CD4-positive, alpha-beta memory T cell (primary cell): ENCODE results near the gene FKBP4. TPM values are rescaled to one million over a fixed set of nuclear protein-coding genes. Genes with fewer than 3 reads are reported as not detected.
A peak's percentile ranks its signal among the peaks of the same experiment; 100 is the strongest.

Source experiments
- CTCF ChIA-PET: fragments of 350-600 bp; sonication (Branson Sonifier 250); formaldehyde crosslinking; loops from one replicate; lab custom pipeline; 2021; ENCODE audit warnings: inconsistent platforms; ENCODE audit not compliant: partially characterized antibody; lab: Charles Lee
- POLR2A ChIA-PET: fragments of 350-600 bp; sonication (Branson Sonifier 250); formaldehyde crosslinking; loops from one replicate; lab custom pipeline; 2021; ENCODE audit not compliant: partially characterized antibody; lab: Charles Lee
- DNase-seq, 5 donors: peaks; one replicate each; pipeline versions ENCODE4 v3.0.0 to v3.0.0-alpha.2; 2020 to 2022; ENCODE audit warnings: mixed read lengths in 1 of 5
- H3K27ac ChIP-seq: one replicate; pipeline ENCODE4 v1.7.0; 2013; ENCODE audit warnings: low read depth, low read length
- H3K27me3 ChIP-seq: 2 replicates; pipeline ENCODE4 v1.7.0; 2013; ENCODE audit warnings: mild to moderate bottlenecking, low read length, moderate library complexity; ENCODE audit not compliant: insufficient read depth
- H3K36me3 ChIP-seq: 2 replicates; pipeline ENCODE4 v1.7.0; 2013; ENCODE audit warnings: mild to moderate bottlenecking, low read length, moderate library complexity; ENCODE audit not compliant: insufficient read depth
- H3K4me1 ChIP-seq: 2 replicates; pipeline ENCODE4 v1.7.0; 2013; ENCODE audit warnings: mild to moderate bottlenecking, low read length, moderate library complexity; ENCODE audit not compliant: insufficient read depth
- H3K4me3 ChIP-seq, 2 donors: one replicate each; pipeline ENCODE4 v1.7.0; 2013; ENCODE audit warnings: low read length in 2 of 2, mild to moderate bottlenecking in 1 of 2
- H3K9me3 ChIP-seq, 2 donors: one replicate each; pipeline ENCODE4 v1.7.0; 2013; ENCODE audit warnings: low read length in 2 of 2, control low read depth in 1 of 2; ENCODE audit not compliant: control insufficient read depth in 1 of 2
- H3K27ac Mint-ChIP-seq, 7 donors: one replicate each; pipeline ENCODE4 v1.8.0; 2020 to 2021; ENCODE audit warnings: mixed read lengths in 7 of 7, mild to moderate bottlenecking in 6 of 7, inconsistent platforms in 3 of 7, moderate library complexity in 3 of 7
- H3K27me3 Mint-ChIP-seq, 2 donors: one replicate each; pipeline ENCODE4 v1.8.0; 2020 to 2021; ENCODE audit warnings: mixed read lengths in 2 of 2
- H3K36me3 Mint-ChIP-seq, 2 donors: one replicate each; pipeline ENCODE4 v1.8.0; 2020 to 2021; ENCODE audit warnings: mixed read lengths in 2 of 2, inconsistent platforms in 1 of 2, mild to moderate bottlenecking in 1 of 2
- H3K4me1 Mint-ChIP-seq, 4 donors: one replicate each; pipeline ENCODE4 v1.8.0; 2020 to 2021; ENCODE audit warnings: mixed read lengths in 4 of 4, mild to moderate bottlenecking in 1 of 4
- H3K4me3 Mint-ChIP-seq, 8 donors: one replicate each; pipeline ENCODE4 v1.8.0; 2020 to 2021; ENCODE audit warnings: mixed read lengths in 8 of 8, mild to moderate bottlenecking in 7 of 8, moderate library complexity in 6 of 8, inconsistent platforms in 3 of 8
- H3K9me3 Mint-ChIP-seq, 8 donors: one replicate each; pipeline ENCODE4 v1.8.0; 2020 to 2021; ENCODE audit warnings: mixed read lengths in 8 of 8, mild to moderate bottlenecking in 5 of 8, inconsistent platforms in 3 of 8, moderate library complexity in 1 of 8
- intact Hi-C: fragments of 100-400 bp; cut with micrococcal nuclease; formaldehyde crosslinking; loops from one replicate; pipeline ENCODE4 v1.15.1; 2023
- polyA plus RNA-seq, 2 donors: library from polyadenylated mRNA; unstranded; fragments of 300-500 nt; fragmentation: Illumina TruSeq; gene quantifications; one replicate each; pipeline ENCODE4 v1.2.3, GENCODE V29; 2021
- total RNA-seq, 2 experiments: library from RNA; stranded (reverse); gene quantifications; one replicate each; pipeline ENCODE4 v1.2.3, GENCODE V29; 2021

The FKBP4 gene
- total and polyA plus RNA-seq, 4 experiments from 2014 or later, result 24.9 to 53.3 (median 43.1) TPM

DNA sequence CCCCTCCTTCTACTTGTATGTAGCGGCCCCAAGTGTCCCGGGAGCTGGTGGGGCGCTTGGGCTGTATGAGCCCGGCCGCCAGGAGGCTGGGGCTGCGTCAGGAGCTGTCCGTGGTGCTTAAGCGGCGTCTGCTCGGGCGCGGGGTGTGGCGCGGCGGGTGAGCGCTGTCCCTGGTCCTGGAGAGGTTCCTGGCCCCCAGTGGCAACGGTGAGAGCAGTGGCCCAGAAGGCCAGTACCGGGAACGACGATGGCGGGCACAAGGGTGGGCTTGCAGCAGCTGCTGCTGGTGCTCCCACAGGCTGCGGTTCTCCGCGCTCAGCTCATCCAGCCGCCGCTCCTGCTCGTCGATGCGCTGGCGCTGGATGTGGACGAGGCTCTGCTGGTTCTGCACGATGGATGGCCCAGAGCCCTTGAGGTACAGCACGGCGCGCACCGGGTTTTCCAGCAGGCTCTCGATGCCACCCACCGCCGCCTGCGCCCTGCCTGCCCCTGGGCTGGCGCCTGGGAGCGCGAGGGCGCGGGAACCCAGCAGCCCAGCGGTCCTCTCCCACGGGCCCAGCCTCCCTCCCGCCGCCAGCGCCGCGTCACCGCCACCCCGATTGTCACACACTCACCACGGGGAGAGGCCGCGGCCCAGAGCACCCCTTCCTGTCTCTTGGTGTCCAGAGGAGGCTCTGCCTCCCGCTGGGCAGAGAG, 41.9 kb upstream of the FKBP4 start:
- H3K27ac ChIP-seq, result no peak overlapping the region
- ChIA-PET POLR2A (interaction anchor here (0.6 kb wide), 1 partner anchor 62 kb away, joined by 3 read pairs; no protein-coding TSS in a partner anchor), CTCF (no interaction called here)
- Mint-ChIP-seq H3K4me1 (peaks cover 0 to 7% (median under 1%) of the 10 kb centered on the region in 4 donors), H3K4me3 (no peak overlapping the region), H3K27me3 (peaks cover 24 to 36% of the 10 kb centered on the region in 2 donors), H3K9me3 (peaks cover 0 to 13% (median under 1%) of the 10 kb centered on the region in 8 donors), H3K36me3 (peaks cover 0 to 4% of the 10 kb centered on the region in 2 donors), H3K27ac (peak overlapping the region in 1 of 7 donors; percentile 1)
- intact Hi-C loops, result loop anchor here (1.0 kb wide), 1 partner anchor 62 kb away; no protein-coding TSS in a partner anchor
- H3K27me3 ChIP-seq, result no peaks in the 10 kb centered on the region
- H3K9me3 ChIP-seq, result no peaks in the 10 kb centered on the region
- H3K4me1 ChIP-seq, result no peaks in the 10 kb centered on the region
- no peak overlapping the region for H3K4me3 ChIP-seq
- no peaks in the 10 kb centered on the region for H3K36me3 ChIP-seq
- peak; percentile 71 to 74 (median 72) for DNase-seq

DNA sequence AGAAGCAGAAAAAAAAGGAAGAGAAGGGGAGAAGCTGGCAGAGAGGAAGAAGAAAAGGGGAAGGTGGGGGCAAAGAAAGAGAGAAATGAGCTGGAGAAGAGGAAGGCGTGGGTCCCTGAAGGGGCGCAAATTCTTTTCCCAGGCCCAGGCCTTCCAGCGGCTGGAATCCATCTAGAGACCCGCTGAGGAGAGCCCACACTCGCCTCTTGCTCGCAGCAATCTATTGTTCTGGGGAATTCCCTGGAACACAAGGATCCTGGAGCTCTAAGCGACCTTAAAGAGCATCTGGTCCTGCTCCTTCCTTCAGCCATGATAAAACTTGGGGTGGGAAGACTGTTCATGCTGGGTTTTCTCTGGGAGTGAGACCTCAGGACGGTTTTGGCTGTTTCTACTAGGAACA, 41.2 kb upstream of the FKBP4 start:
- no peaks in the 10 kb centered on the region for H3K36me3 ChIP-seq

DNA sequence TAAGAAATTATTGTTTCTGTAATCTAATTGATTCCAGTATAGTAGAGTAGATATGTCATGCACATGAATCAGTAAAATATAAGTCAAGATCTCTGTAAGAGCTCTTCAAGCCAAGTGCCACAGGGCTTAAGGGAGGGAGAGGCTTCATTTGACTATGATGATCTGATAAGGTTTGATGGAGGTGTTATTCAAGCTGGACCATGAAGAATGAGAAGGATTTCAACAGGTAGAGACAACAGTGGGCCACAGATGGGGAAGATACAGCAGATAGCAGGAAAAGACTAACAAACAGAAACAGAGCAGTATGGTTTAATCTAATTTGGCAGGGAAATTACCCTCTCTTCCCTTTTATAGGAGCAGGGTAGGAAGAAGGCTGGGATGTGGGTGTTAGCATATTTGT, 40.6 kb upstream of the FKBP4 start:
- H3K27me3 ChIP-seq, result no peaks in the 10 kb centered on the region
- intact Hi-C loops, result no loop called here
- H3K36me3 ChIP-seq, result no peaks in the 10 kb centered on the region
- peaks cover 0 to 7% (median under 1%) of the 10 kb centered on the region in 4 donors for H3K4me1 Mint-ChIP-seq
- ChIA-PET POLR2A (no interaction called here), CTCF (no interaction called here)
- H3K4me1 ChIP-seq, result no peaks in the 10 kb centered on the region
- H3K4me3 ChIP-seq, result no peak overlapping the region
- H3K36me3 Mint-ChIP-seq, result peaks cover 0 to 13% of the 10 kb centered on the region in 2 donors
- H3K4me3 Mint-ChIP-seq, result no peak overlapping the region
- peaks cover 22 to 40% of the 10 kb centered on the region in 2 donors for H3K27me3 Mint-ChIP-seq
- H3K27ac Mint-ChIP-seq, result no peak overlapping the region
- H3K27ac ChIP-seq, result no peak overlapping the region
- no peaks in the 10 kb centered on the region for H3K9me3 ChIP-seq
- DNase-seq, result no peak
- peaks cover 0 to 13% (median 2%) of the 10 kb centered on the region in 8 donors for H3K9me3 Mint-ChIP-seq

More for the DNA sequence above, 41.2 kb upstream of the FKBP4 start:
- Mint-ChIP-seq H3K4me3 (no peak overlapping the region), H3K27me3 (peaks cover 22 to 38% of the 10 kb centered on the region in 2 donors), H3K9me3 (peaks cover 0 to 13% (median 2%) of the 10 kb centered on the region in 8 donors), H3K4me1 (peaks cover 0 to 7% (median under 1%) of the 10 kb centered on the region in 4 donors), H3K27ac (peak overlapping the region in 1 of 7 donors; percentile 42), H3K36me3 (peaks cover 0 to 8% of the 10 kb centered on the region in 2 donors)
- intact Hi-C loops, result no loop called here
- no peak for DNase-seq
- ChIA-PET POLR2A (no interaction called here), CTCF (no interaction called here)
- Histone ChIP-seq H3K4me1 (no peaks in the 10 kb centered on the region), H3K4me3 (no peak overlapping the region), H3K9me3 (no peaks in the 10 kb centered on the region), H3K27ac (no peak overlapping the region), H3K27me3 (no peaks in the 10 kb centered on the region)

DNA sequence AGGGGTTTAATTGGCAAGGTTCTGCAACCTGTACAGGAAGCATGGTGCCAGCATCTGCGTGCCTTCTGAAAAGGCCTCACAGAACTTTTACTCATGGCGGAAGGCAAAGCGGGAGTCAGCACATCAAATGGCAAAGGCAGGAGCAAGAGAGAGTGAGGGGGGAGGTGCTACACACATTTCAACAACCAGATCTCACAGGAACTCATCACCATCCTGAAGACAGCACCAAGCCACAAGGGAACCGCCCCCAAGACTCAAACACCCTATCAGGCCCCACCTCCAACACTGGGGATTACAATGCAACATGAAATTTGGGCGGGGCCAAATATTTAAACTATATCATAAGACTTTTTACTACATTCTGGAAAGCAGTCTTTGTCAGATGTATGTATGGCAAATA, 38.0 kb upstream of the FKBP4 start:
- Mint-ChIP-seq H3K9me3 (peaks cover 0 to 7% (median 2%) of the 10 kb centered on the region in 8 donors), H3K27me3 (peaks cover 21 to 38% of the 10 kb centered on the region in 2 donors), H3K36me3 (peaks cover 0 to 13% of the 10 kb centered on the region in 2 donors), H3K27ac (no peak overlapping the region), H3K4me1 (peaks cover 0 to 7% (median 0%) of the 10 kb centered on the region in 4 donors), H3K4me3 (no peak overlapping the region)
- Histone ChIP-seq H3K4me1 (no peaks in the 10 kb centered on the region), H3K36me3 (no peaks in the 10 kb centered on the region), H3K27me3 (no peaks in the 10 kb centered on the region), H3K27ac (no peak overlapping the region), H3K4me3 (no peak overlapping the region), H3K9me3 (no peaks in the 10 kb centered on the region)
- POLR2A ChIA-PET, result no interaction called here
- CTCF ChIA-PET, result no interaction called here
- intact Hi-C loops, result no loop called here
- no peak for DNase-seq

DNA sequence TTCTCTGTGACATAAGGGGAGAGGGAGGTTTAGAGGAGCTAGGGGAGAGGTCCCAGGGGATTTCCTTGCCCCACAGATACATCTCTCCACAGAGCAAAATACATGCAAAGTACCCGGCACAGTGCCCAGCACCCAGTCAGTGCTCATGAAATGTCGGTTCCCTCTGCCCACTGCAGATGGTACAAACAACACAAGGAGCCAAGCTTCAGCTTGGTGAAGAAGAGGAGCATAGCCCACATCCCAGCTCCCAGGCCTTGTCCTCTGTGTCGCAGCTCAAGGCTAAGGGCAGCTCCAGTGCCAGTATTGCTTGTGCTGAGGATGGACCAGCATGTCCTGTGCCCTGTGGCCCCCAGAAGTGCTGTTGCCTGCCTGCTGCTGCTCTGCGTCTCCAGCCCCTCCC, 35.0 kb upstream of the FKBP4 start:
- Mint-ChIP-seq H3K27me3 (peaks cover 16 to 26% of the 10 kb centered on the region in 2 donors), H3K36me3 (peaks cover 0 to 13% of the 10 kb centered on the region in 2 donors), H3K4me3 (no peak overlapping the region), H3K9me3 (peaks cover 0 to 4% (median 0%) of the 10 kb centered on the region in 8 donors), H3K4me1 (no peaks in the 10 kb centered on the region), H3K27ac (no peak overlapping the region)
- H3K36me3 ChIP-seq, result no peaks in the 10 kb centered on the region
- CTCF ChIA-PET, result interaction anchor here (1.6 kb wide), 1 partner anchor 24 kb away, joined by 8 read pairs; no protein-coding TSS in a partner anchor
- no peak overlapping the region for H3K27ac ChIP-seq
- no peaks in the 10 kb centered on the region for H3K9me3 ChIP-seq
- no peaks in the 10 kb centered on the region for H3K4me1 ChIP-seq
- H3K4me3 ChIP-seq, result no peak overlapping the region
- no peak for DNase-seq
- POLR2A ChIA-PET, result no interaction called here
- no peaks in the 10 kb centered on the region for H3K27me3 ChIP-seq
- intact Hi-C loops, result no loop called here

DNA sequence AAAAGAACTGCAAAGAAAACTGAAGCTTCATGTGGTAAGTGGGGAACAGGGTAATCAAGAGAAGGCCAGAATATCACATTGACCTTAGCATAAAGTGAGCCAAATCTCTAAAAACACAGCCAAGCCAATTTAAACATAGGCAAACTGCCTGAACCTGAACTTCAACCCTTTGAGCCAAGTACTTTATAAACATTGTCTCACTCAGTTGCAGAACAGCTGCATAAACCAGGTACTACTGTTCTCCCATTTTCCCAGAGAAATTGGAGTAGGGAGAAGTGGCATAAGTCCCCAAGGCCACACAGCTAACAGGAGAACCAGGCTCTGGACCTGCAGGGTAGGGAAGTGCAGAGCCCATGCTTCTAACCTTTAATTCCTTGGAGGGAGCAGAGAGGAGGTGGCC, 30.4 kb upstream of the FKBP4 start:
- CTCF ChIA-PET, result no interaction called here
- DNase-seq, result no peak
- no peaks in the 10 kb centered on the region for H3K36me3 Mint-ChIP-seq

DNA sequence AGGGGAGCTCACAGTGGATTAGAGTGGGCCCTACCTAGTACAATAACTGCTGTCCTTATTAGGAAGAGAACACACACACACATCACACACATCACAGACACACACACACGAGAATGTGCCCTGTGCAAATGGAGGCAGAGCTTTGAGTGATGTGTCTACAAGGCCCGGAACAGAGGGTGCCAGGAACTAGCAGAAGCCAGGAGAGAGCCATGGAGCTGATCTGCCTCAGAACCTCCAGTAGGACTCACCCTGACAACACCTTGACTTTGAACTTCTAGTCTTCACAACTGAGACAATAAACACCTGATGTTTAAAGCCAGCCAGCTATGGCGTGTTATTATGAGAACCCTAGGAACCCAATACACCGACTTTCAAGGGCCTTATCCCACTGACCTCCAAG, 29.7 kb upstream of the FKBP4 start:
- no peaks in the 10 kb centered on the region for H3K27me3 ChIP-seq
- CTCF ChIA-PET, result no interaction called here

More for the DNA sequence above, 30.4 kb upstream of the FKBP4 start:
- no peaks in the 10 kb centered on the region for H3K9me3 Mint-ChIP-seq
- no peak overlapping the region for H3K27ac Mint-ChIP-seq
- peaks cover 0 to 6% (median 0%) of the 10 kb centered on the region in 4 donors for H3K4me1 Mint-ChIP-seq
- no peaks in the 10 kb centered on the region for H3K9me3 ChIP-seq
- H3K4me3 ChIP-seq, result no peak overlapping the region
- no peaks in the 10 kb centered on the region for H3K4me1 ChIP-seq
- H3K27ac ChIP-seq, result no peak overlapping the region
- H3K4me3 Mint-ChIP-seq, result no peak overlapping the region
- intact Hi-C loops, result no loop called here
- no peaks in the 10 kb centered on the region for H3K27me3 ChIP-seq
- POLR2A ChIA-PET, result interaction anchor here (0.5 kb wide), 1 partner anchor 407 kb away, joined by 3 read pairs; no protein-coding TSS in a partner anchor
- peaks cover 0 to 2% of the 10 kb centered on the region in 2 donors for H3K27me3 Mint-ChIP-seq
- H3K36me3 ChIP-seq, result no peaks in the 10 kb centered on the region

More for the DNA sequence above, 29.7 kb upstream of the FKBP4 start:
- H3K27ac Mint-ChIP-seq, result no peak overlapping the region
- no peak overlapping the region for H3K4me3 Mint-ChIP-seq
- H3K36me3 Mint-ChIP-seq, result no peaks in the 10 kb centered on the region
- no peak for DNase-seq
- Histone ChIP-seq H3K27ac (no peak overlapping the region), H3K4me1 (no peaks in the 10 kb centered on the region), H3K4me3 (no peak overlapping the region), H3K36me3 (no peaks in the 10 kb centered on the region), H3K9me3 (no peaks in the 10 kb centered on the region)
- POLR2A ChIA-PET, result interaction anchor here (0.5 kb wide), 1 partner anchor 407 kb away, joined by 3 read pairs; no protein-coding TSS in a partner anchor
- H3K27me3 Mint-ChIP-seq, result peaks cover 0 to 2% of the 10 kb centered on the region in 2 donors
- intact Hi-C loops, result no loop called here
- H3K4me1 Mint-ChIP-seq, result peaks cover 0 to 6% (median 0%) of the 10 kb centered on the region in 4 donors
- no peaks in the 10 kb centered on the region for H3K9me3 Mint-ChIP-seq
